HFF-Myc (cell line): ENCODE data around the gene ADAMTSL1.

Experiments
- DNase-seq: peaks from one replicate; pipeline ENCODE4 v3.0.0-alpha.2; 2011; ENCODE audit warnings: low read depth; ENCODE audit errors: extremely low read depth
- H3K4me3 ChIP-seq: replicated peaks from 2 replicates; pipeline ENCODE4 v1.5.1; 2011; ENCODE audit warnings: low read depth, mild to moderate bottlenecking, control low read depth, low read length
- TF ChIP-seq, protein P1 (sequence below): IDR thresholded peaks from 2 replicates; pipeline ENCODE4 v1.5.1; 2012; ENCODE audit warnings: mild to moderate bottlenecking, low read depth, low read length, control low read depth; ENCODE audit errors: missing control alignments

Gene ADAMTSL1

DNA sequence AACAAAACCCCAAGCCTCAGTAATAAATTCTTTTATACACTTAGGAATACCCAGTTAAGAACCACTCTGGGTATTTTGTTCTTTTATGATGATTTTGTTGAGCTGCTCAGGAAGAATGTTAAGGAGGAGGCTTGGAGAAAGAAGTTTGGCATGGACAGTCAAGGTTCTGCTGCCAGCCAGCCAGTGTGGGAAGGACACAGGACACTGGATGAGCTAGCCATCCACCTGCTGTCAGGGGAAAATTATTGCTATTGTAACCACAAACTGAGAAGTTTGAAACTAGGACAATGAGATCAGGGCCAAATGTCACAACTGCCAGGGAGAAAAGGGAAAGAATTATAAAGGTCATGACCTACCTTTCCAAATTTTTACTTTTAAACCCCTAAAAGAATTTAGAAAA is 25.9 kb upstream of the ADAMTSL1 start:
- TF ChIP-seq, protein P1, sequence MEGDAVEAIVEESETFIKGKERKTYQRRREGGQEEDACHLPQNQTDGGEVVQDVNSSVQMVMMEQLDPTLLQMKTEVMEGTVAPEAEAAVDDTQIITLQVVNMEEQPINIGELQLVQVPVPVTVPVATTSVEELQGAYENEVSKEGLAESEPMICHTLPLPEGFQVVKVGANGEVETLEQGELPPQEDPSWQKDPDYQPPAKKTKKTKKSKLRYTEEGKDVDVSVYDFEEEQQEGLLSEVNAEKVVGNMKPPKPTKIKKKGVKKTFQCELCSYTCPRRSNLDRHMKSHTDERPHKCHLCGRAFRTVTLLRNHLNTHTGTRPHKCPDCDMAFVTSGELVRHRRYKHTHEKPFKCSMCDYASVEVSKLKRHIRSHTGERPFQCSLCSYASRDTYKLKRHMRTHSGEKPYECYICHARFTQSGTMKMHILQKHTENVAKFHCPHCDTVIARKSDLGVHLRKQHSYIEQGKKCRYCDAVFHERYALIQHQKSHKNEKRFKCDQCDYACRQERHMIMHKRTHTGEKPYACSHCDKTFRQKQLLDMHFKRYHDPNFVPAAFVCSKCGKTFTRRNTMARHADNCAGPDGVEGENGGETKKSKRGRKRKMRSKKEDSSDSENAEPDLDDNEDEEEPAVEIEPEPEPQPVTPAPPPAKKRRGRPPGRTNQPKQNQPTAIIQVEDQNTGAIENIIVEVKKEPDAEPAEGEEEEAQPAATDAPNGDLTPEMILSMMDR: no peak
- H3K4me3 ChIP-seq: no peak overlapping the region
- DNase-seq: no peak

DNA sequence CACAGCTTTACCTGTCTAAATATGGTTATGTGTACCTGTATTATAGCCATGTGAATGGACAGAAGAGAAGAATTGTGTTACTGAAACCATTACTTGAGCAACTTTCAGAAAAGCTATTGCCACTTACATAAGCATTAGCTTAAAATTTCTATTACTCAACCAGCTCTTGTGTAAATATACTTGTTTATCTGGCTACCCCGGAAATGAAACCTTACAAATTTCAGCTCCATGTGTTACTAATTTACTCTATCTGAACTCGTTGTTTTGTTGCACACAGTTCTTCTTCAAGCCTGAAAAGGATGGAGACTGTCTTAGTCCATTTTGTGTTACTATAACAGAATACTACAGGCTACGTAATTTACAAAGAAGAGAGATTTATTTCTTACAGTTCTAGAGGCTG is 22.5 kb upstream of the ADAMTSL1 start:
- TF ChIP-seq, protein P1: no peak
- DNase-seq: no peak
- no peak overlapping the region for H3K4me3 ChIP-seq

DNA sequence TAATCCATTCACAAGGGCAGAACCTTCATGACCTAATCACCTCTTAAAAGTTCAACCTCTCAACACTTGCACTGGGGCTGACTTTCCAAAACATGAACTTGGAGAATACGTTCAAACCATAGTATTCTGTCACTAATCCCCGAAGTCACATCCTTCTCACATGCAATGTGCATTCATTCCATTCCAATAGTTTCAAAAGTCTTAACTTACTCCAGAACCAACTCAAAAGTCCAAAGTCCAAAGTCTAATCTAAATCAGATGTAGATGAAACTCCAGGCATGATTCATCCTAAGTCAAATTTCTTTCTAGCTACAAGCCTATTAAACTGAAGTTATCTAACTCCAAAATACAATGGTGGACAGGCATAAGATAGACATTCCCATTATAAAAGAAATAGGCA is 21.7 kb upstream of the ADAMTSL1 start:
- H3K4me3 ChIP-seq: no peak overlapping the region
- TF ChIP-seq, protein P1: no peak
- no peak for DNase-seq

DNA sequence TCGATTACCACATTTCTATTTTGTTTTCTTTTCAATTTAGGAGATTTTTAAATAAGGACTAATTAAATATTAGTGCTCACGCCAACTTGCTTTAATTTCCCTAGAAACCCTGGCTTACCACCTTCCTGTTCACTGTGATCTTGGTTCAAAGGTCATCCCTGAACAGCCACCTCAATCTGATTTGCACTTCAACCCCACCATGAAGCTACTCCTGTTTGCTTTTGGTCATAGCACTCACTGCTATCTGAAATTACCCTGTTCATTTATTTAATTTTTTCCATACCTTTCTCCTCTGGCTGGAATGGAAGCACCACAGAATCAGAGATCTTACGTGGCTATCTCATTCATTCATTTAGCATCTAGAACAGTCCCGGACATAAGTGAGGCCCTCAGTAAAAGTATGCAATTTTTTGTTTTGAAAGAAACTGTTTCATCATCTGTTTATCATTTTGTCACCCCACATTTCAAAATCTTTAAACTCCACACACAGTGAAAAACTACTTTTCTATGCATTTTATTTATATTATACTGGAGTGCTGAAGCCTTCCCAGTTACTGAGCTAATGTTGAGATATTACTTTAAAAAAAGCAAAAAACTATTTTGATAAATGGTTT is 17.2 kb upstream of the ADAMTSL1 start:
- no peak for DNase-seq
- no peak overlapping the region for H3K4me3 ChIP-seq
- TF ChIP-seq, protein P1: no peak

DNA sequence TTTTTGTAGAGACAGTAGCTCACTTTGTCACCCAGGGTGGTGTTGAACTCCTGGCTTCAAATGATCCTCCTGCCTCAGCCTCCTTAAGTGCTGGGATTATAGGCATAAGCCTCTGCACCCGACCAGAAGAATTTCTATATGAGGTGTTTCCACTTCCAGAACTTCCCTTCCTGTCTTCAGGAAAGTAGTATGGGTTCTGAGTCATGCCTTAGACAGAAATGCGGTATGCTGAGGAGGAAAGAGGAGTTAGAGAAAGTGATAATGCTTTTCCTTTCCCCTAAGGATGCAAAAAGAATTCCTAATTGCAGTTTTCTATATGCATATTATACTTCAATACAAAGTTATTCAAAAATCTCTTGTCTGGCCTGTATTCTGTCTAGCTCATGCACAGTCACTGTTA is 16.4 kb upstream of the ADAMTSL1 start:
- TF ChIP-seq, protein P1: no peak
- H3K4me3 ChIP-seq: no peak overlapping the region
- DNase-seq: no peak

DNA sequence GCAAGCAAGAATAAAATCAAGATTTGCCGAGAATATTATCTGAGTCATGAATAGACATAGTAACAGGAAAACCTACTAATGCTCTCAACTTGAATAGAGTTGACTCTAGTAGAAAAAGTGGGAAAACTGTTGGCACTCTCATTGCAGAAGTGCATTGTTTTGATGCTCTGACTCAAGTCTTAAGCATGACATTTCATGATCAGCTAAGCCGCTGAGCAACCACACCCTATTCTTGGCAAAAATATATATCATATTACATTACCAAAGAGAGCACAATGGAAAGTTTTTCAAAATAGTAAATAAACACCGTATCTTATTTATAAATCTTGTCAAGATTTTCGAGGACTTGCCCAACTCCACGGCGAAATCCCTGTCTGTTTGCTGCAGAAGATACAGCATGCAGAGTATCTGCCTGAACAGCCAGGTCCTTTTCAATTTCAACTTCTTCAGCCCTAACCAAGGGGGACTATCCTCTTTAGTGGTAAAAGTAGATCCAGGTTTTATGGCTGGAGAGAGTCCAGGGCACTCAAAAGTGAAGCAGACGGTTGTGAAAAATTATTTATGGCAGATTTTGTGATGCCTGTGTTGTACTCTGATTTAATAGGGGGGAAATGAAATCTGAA is 13.9 kb upstream of the ADAMTSL1 start:
- no peak overlapping the region for H3K4me3 ChIP-seq
- DNase-seq: peak; percentile 84
- TF ChIP-seq, protein P1: no peak
